GM19328 (cell line): ENCODE results near the gene CDH12.
"Not testable (repeated sequence)": the region's sequence is repeated elsewhere in the genome, so short reads cannot be mapped to it uniquely, and the experiment has no call there.

ENCODE experiments used
- ATAC-seq: cut with Tn5 transposase; IDR thresholded peaks from one replicate; pipeline ENCODE4 v1.9.1; 2021; ENCODE audit warnings: mild to moderate bottlenecking, moderate library complexity; ENCODE audit not compliant: unreplicated experiment

The CDH12 gene

GRCh38 chr5:22774214-22774613, 78.9 kb downstream of the CDH12 start:
- ATAC-seq = not testable (repeated sequence)

- no peak for ATAC-seq
Observed at GRCh38 chr5:22764736-22765135, 88.4 kb downstream of the CDH12 start.

- no peak for ATAC-seq
Observed at GRCh38 chr5:22757776-22758175, 95.4 kb downstream of the CDH12 start.

GRCh38 chr5:22754155-22754554, 99.0 kb downstream of the CDH12 start:
- ATAC-seq = no peak

GRCh38 chr5:22751536-22751935, 101.6 kb downstream of the CDH12 start:
- no peak for ATAC-seq

GRCh38 chr5:22736443-22737003, 116.6 kb downstream of the CDH12 start:
- ATAC-seq = no peak

- ATAC-seq = no peak
Observed at GRCh38 chr5:22734907-22735306, 118.2 kb downstream of the CDH12 start.

GRCh38 chr5:22728610-22729009, 124.5 kb downstream of the CDH12 start:
- no peak for ATAC-seq

GRCh38 chr5:22722491-22722890, 130.7 kb downstream of the CDH12 start:
- no peak for ATAC-seq

GRCh38 chr5:22722056-22722455, 131.1 kb downstream of the CDH12 start:
- no peak for ATAC-seq

GRCh38 chr5:22719842-22720241, 133.3 kb downstream of the CDH12 start:
- no peak for ATAC-seq

- ATAC-seq = no peak
Observed at GRCh38 chr5:22710660-22711059, 142.5 kb downstream of the CDH12 start.

GRCh38 chr5:22709743-22710142, 143.4 kb downstream of the CDH12 start:
- no peak for ATAC-seq

GRCh38 chr5:22708770-22709328, 144.3 kb downstream of the CDH12 start:
- ATAC-seq = no peak

- ATAC-seq = no peak
Observed at GRCh38 chr5:22706901-22707300, 146.2 kb downstream of the CDH12 start.

GRCh38 chr5:22699319-22699718, 153.8 kb downstream of the CDH12 start:
- ATAC-seq = no peak

- ATAC-seq = no peak
Observed at GRCh38 chr5:22693121-22693520, 160.0 kb downstream of the CDH12 start.

GRCh38 chr5:22683050-22683449, 170.1 kb downstream of the CDH12 start:
- no peak for ATAC-seq

- no peak for ATAC-seq
Observed at GRCh38 chr5:22678886-22679285, 174.3 kb downstream of the CDH12 start.

- no peak for ATAC-seq
Observed at GRCh38 chr5:22673131-22673530, 180.0 kb downstream of the CDH12 start.

- no peak for ATAC-seq
Observed at GRCh38 chr5:22669345-22669744, 183.8 kb downstream of the CDH12 start.

- ATAC-seq = no peak
Observed at GRCh38 chr5:22665801-22666200, 187.3 kb downstream of the CDH12 start.

- no peak for ATAC-seq
Observed at GRCh38 chr5:22663134-22663533, 190.0 kb downstream of the CDH12 start.
